ENCODE results near the gene ELAC1. TPM values are rescaled to one million over a fixed set of nuclear protein-coding genes. Genes with fewer than 3 reads are reported as not detected.

Gene ELAC1
- total RNA-seq, 4 donors from 2014 or later = 3.4 to 14.2 (median 5.0) TPM

GRCh38 chr18:50953822-50954221 lies 14.0 kb upstream of the ELAC1 start:
- no peak overlapping the region for H3K4me3 ChIP-seq
- no peaks in the 10 kb centered on the region for H3K9me3 ChIP-seq
- H3K27me3 ChIP-seq = no peaks in the 10 kb centered on the region
- no peak for TF ChIP-seq POLR2AphosphoS5 (IDR thresholded peaks at IDR 0.05)
- TF ChIP-seq POLR2A (IDR thresholded peaks at IDR 0.05) = no peak
- TF ChIP-seq CTCF (IDR thresholded peaks at IDR 0.05) = no peak
- no peak for TF ChIP-seq EP300 (IDR thresholded peaks at IDR 0.05)
- WGBS, 2 donors (ENCODE audit: low coverage in 1 of 2) = 44 to 80% methylated on average over 3 of the region's 3 CpGs
- no peak for ATAC-seq
- no peak overlapping the region for H3K27ac ChIP-seq
- H3K4me1 ChIP-seq = no peaks in the 10 kb centered on the region
- no peaks in the 10 kb centered on the region for H3K36me3 ChIP-seq

- H3K4me1 ChIP-seq = no peaks in the 10 kb centered on the region
- no peaks in the 10 kb centered on the region for H3K27me3 ChIP-seq
- H3K27ac ChIP-seq = no peak overlapping the region
- no peak for TF ChIP-seq POLR2A (IDR thresholded peaks at IDR 0.05)
- no peak for TF ChIP-seq EP300 (IDR thresholded peaks at IDR 0.05)
- no peak for TF ChIP-seq POLR2AphosphoS5 (IDR thresholded peaks at IDR 0.05)
- no peak for TF ChIP-seq CTCF (IDR thresholded peaks at IDR 0.05)
- ATAC-seq = no peak
- no peak overlapping the region for H3K4me3 ChIP-seq
- H3K9me3 ChIP-seq = no peaks in the 10 kb centered on the region
- WGBS, 2 donors (ENCODE audit: low coverage in 1 of 2) = 73 to 84% methylated on average over 4 of the region's 4 CpGs
- H3K36me3 ChIP-seq = no peaks in the 10 kb centered on the region
Observed at GRCh38 chr18:50955253-50955652, 12.6 kb upstream of the ELAC1 start.

DNA sequence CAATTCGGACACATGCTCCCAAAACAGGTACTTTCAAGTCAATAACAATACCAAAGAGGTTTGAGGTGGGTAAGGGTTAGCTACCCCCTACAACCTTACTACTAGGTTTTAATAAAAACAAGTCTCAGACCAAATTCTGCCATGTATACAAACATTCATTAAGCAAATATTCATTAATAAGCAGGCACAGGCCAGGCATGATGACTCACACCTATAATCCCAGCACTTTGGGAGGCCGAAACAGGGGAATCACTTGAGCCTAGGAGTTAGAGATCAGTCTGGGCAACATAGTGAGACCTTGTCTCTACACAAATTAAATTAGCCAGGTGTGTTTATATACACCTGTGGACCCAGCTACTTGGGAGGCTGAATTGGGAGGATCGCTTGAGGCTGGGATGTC lies 11.7 kb upstream of the ELAC1 start:
- no peak for ATAC-seq
- no peaks in the 10 kb centered on the region for H3K27me3 ChIP-seq
- H3K4me1 ChIP-seq = no peaks in the 10 kb centered on the region
- 94 to 96% methylated on average over 2 to 3 of the region's 3 CpGs for WGBS, 2 donors (ENCODE audit: low coverage in 1 of 2)
- TF ChIP-seq EP300 (IDR thresholded peaks at IDR 0.05) (no peak), POLR2A (IDR thresholded peaks at IDR 0.05) (no peak), CTCF (IDR thresholded peaks at IDR 0.05) (no peak)
- H3K36me3 ChIP-seq = no peaks in the 10 kb centered on the region
- peaks cover 0 to 7% (median 0%) of the 10 kb centered on the region in 3 donors for H3K9me3 ChIP-seq
- H3K4me3 ChIP-seq = no peak overlapping the region
- no peak overlapping the region for H3K27ac ChIP-seq

GRCh38 chr18:50961974-50962373 lies 5.9 kb upstream of the ELAC1 start:
- 80 to 85% methylated on average over 1 of the region's 1 CpG for WGBS, 2 donors (ENCODE audit: low coverage in 1 of 2)
- H3K36me3 ChIP-seq = no peaks in the 10 kb centered on the region
- no peak for ATAC-seq
- H3K27ac ChIP-seq = no peak overlapping the region
- TF ChIP-seq EP300 (IDR thresholded peaks at IDR 0.05) (no peak), CTCF (IDR thresholded peaks at IDR 0.05) (no peak)
- no peaks in the 10 kb centered on the region for H3K4me1 ChIP-seq
- H3K27me3 ChIP-seq = no peaks in the 10 kb centered on the region
- H3K4me3 ChIP-seq = no peak overlapping the region
- H3K9me3 ChIP-seq = peaks cover 0 to 25% (median 6%) of the 10 kb centered on the region in 3 donors

- H3K4me3 ChIP-seq = no peak overlapping the region
- peaks cover 7 to 29% (median 13%) of the 10 kb centered on the region in 3 donors for H3K4me1 ChIP-seq
- H3K36me3 ChIP-seq = peaks cover 0 to 3% of the 10 kb centered on the region in 2 donors
- TF ChIP-seq CTCF (IDR thresholded peaks at IDR 0.05) (no peak), POLR2AphosphoS5 (IDR thresholded peaks at IDR 0.05) (no peak), POLR2A (IDR thresholded peaks at IDR 0.05) (no peak), EP300 (IDR thresholded peaks at IDR 0.05) (no peak)
- 48 to 62% methylated on average over 5 of the region's 5 CpGs for WGBS, 2 donors (ENCODE audit: low coverage in 1 of 2)
- H3K27me3 ChIP-seq = no peaks in the 10 kb centered on the region
- H3K27ac ChIP-seq = peak overlapping the region in 3 of 4 donors; percentile 99 to 100 (median 99)
- no peaks in the 10 kb centered on the region for H3K9me3 ChIP-seq
- ATAC-seq = no peak
Observed at GRCh38 chr18:50969448-50969847, 1.6 kb downstream of the ELAC1 start.

Measured in gastroesophageal sphincter (tissue), 4 donors.